H4 (cell line): ENCODE data around the gene TMEM184A. TPM values are rescaled to one million over a fixed set of nuclear protein-coding genes. Genes with fewer than 3 reads are reported as not detected.

ENCODE experiments used
- DNase-seq: peaks from one replicate; pipeline ENCODE4 v3.0.0-alpha.2; 2015; ENCODE audit warnings: low spot score
- total RNA-seq: library from RNA; depleted of rRNA; stranded (reverse); fragments of >200 nt; shearing (Covaris generic); gene quantifications from 2 replicates; pipeline ENCODE4 v1.2.3, GENCODE V29; 2014; rRNA removed

The TMEM184A gene
- total RNA-seq = 2.3 and 4.4 TPM in 2 replicates

- peak; percentile 94 for DNase-seq
These were observed at the start of gene TMEM184A for GRCh38 chr7:1555813-1556543. Gene TMEM184A (minus strand): TSS chr7:1556205. CDS start chr7:1555484, 721 bp downstream.

- no peak for DNase-seq
These were observed 48.4 kb upstream of the TMEM184A start for GRCh38 chr7:1604383-1604782.

GRCh38 chr7:1603346-1604225 is 47.6 kb upstream of the TMEM184A start:
- no peak for DNase-seq

GRCh38 chr7:1602386-1602785 is 46.4 kb upstream of the TMEM184A start:
- no peak for DNase-seq

- no peak for DNase-seq
These were observed 46.0 kb upstream of the TMEM184A start for GRCh38 chr7:1601956-1602355.

GRCh38 chr7:1599640-1600395 is 43.8 kb upstream of the TMEM184A start:
- no peak for DNase-seq

GRCh38 chr7:1598961-1599639 is 43.1 kb upstream of the TMEM184A start:
- DNase-seq = no peak

- no peak for DNase-seq
These were observed 42.3 kb upstream of the TMEM184A start for GRCh38 chr7:1598286-1598685.

- DNase-seq = no peak
These were observed 41.8 kb upstream of the TMEM184A start for GRCh38 chr7:1597791-1598190.

- no peak for DNase-seq
These were observed 41.2 kb upstream of the TMEM184A start for GRCh38 chr7:1597066-1597760.

GRCh38 chr7:1596181-1597043 is 40.4 kb upstream of the TMEM184A start:
- no peak for DNase-seq

GRCh38 chr7:1595636-1596035 is 39.6 kb upstream of the TMEM184A start:
- DNase-seq = no peak

- DNase-seq = no peak
These were observed 39.0 kb upstream of the TMEM184A start for GRCh38 chr7:1595027-1595426.

GRCh38 chr7:1593904-1594421 is 38.0 kb upstream of the TMEM184A start:
- no peak for DNase-seq

GRCh38 chr7:1593091-1593866 is 37.3 kb upstream of the TMEM184A start:
- no peak for DNase-seq

GRCh38 chr7:1592299-1592871 is 36.4 kb upstream of the TMEM184A start:
- no peak for DNase-seq

GRCh38 chr7:1591876-1592275 is 35.9 kb upstream of the TMEM184A start:
- no peak for DNase-seq

GRCh38 chr7:1591396-1591795 is 35.4 kb upstream of the TMEM184A start:
- DNase-seq = no peak

- DNase-seq = no peak
These were observed 34.9 kb upstream of the TMEM184A start for GRCh38 chr7:1590887-1591286.
